HG03558 (cell line): ENCODE results near the gene PPP4R4.

Source experiments
- ATAC-seq: cut with Tn5 transposase; IDR thresholded peaks from one replicate; pipeline ENCODE4 v1.9.1; 2021; ENCODE audit warnings: moderate number of reproducible peaks; ENCODE audit not compliant: unreplicated experiment; ENCODE audit errors: extremely low read depth

The PPP4R4 gene, protein sequence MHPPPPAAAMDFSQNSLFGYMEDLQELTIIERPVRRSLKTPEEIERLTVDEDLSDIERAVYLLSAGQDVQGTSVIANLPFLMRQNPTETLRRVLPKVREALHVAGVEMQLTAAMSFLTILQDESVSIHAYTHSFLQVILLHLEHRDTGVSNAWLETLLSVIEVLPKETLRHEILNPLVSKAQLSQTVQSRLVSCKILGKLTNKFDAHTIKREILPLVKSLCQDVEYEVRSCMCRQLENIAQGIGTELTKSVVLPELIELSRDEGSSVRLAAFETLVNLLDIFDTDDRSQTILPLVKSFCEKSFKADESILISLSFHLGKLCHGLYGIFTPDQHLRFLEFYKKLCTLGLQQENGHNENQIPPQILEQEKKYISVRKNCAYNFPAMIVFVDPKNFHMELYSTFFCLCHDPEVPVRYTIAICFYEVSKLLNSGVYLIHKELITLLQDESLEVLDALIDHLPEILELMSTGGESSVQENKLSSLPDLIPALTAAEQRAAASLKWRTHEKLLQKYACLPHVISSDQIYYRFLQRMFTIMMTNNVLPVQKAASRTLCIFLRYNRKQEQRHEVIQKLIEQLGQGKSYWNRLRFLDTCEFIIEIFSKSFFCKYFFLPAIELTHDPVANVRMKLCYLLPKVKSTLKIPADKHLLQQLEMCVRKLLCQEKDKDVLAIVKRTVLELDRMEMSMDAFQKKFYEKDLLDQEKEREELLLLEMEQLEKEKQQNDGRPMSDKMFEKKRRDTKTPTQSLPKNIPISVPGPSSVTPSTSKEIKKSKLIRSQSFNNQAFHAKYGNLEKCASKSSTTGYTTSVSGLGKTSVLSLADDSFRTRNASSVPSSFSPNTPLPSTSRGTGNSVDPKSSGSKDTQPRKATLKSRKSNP

DNA sequence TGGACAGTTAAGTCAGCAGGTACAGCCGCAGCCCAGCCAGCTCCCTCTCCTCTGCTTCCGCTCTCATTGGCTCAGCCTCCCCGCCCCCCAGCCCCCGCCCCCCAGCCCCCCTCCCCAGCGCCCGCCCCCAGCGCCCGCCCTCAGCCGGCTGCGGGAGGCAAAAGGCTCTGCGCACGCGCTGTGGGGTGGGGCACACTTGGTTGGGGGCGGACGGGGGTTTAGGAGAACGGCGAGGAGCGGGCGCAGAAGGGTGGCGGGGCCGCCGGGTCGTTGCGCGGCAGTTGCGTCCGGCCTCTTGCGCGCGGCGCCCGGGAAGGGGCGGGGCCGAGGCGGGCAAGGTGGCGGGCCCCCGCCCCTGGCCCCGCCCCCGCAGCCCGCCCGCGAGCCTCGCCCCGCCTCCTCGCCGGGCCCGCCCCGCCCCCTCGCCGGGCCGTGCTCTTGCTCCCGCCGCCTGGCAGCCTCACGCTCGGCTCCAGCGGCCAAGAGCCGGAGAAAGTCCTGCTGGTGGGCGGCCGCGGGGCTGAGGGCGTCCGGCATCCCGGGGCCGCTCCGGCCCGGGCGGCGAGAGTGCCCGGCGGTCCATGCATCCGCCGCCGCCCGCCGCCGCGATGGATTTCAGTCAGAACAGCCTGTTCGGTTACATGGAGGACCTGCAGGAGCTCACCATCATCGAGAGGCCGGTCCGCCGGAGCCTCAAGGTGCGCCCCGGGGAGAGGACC, at the start of gene PPP4R4:
Gene PPP4R4, plus strand, starts transcription at position 438 of the 719 bp plus-strand sequence. Its CDS starts 144 bp downstream, at position 582.
- ATAC-seq, result peak; percentile 75

GRCh38 chr14:94124582-94125377, 49.3 kb upstream of the PPP4R4 start:
- ATAC-seq, result no peak

- no peak for ATAC-seq
These were observed 48.3 kb upstream of the PPP4R4 start for GRCh38 chr14:94125659-94126418.

DNA sequence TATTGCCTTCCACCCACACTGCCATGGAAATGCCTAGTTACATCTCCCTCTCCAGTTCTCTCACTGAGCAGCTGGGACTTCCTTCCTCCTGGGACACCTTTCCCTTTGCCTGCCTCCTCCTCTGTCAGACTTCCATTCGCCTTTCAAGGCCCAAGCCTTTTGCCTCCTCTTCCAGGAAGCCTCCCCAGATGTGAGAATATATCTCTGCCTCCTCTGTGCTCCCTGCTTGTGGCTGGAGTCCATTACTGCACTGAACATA, 47.8 kb upstream of the PPP4R4 start:
- no peak for ATAC-seq

DNA sequence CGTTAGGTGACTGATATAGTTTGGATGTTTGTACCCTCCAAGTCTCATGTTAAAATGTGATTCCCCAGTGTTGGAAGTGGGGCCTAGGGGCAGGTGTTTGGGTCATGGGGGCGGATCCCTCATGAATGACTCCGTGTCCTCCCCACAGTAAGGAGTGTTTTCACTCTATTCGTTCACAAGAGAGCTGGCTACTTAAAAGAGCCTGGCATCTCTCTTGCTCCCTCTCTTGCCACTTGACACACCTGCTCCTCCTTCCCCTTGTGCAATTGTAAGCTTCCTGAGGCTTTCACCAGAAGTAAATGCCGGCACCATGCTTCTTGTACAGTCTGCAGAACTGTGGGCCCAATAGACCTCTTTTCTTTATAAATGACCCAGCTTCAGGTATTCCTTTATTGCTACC, 47.3 kb upstream of the PPP4R4 start:
- ATAC-seq, result no peak

DNA sequence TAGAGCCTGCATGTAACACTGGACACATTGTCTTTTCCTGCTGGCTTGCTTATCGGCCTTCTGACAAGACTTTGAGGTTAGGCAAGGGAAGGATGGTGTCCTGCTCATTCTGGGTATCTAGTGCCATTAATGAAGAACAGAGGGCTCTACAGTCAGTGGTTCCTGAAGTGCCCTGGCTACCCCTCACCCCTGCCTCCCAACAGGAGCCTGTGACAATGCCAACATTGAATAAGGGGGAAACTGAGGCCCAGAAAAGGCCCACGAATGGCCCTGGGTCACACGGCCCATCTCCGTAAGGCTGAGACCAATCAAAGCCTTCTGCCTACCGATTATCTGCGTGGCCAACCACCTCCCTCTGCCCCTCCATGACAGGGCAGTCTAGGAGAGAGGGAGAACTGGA, 46.8 kb upstream of the PPP4R4 start:
- no peak for ATAC-seq

GRCh38 chr14:94128216-94128839, 45.8 kb upstream of the PPP4R4 start:
- no peak for ATAC-seq

- ATAC-seq, result peak; percentile 71
These were observed 44.9 kb upstream of the PPP4R4 start, which contains the start of gene IFI27L2 for GRCh38 chr14:94129111-94129757. TSS of gene IFI27L2 (minus strand) at chr14:94129604. CDS start at chr14:94129564, 40 bp downstream.

- no peak for ATAC-seq
These were observed 44.2 kb upstream of the PPP4R4 start for GRCh38 chr14:94129758-94130414.

GRCh38 chr14:94132285-94132887, 41.7 kb upstream of the PPP4R4 start:
- no peak for ATAC-seq

GRCh38 chr14:94135476-94135875, 38.6 kb upstream of the PPP4R4 start:
- no peak for ATAC-seq

GRCh38 chr14:94136575-94137331, 37.4 kb upstream of the PPP4R4 start:
- ATAC-seq, result no peak

DNA sequence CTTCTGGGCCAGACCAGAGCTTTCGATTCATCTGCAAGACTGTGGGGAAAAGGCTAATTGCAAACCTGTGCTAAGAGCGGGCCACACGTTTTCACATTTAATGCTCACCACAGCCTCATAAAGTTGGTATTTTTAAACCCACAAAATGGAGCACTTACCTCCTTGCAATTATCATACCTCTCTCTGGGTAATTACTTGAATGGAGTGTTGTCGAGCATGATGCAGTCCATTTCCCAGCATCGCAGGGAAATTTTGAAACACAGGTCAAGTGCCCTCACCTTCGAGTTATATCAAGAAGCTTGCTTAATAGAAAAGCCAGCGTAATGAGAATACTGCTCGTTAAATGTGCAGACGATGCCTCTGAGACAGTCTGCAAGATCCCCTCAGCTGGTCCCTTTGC, 35.9 kb upstream of the PPP4R4 start:
- no peak for ATAC-seq

- ATAC-seq, result no peak
These were observed 35.1 kb upstream of the PPP4R4 start for GRCh38 chr14:94139006-94139405.

DNA sequence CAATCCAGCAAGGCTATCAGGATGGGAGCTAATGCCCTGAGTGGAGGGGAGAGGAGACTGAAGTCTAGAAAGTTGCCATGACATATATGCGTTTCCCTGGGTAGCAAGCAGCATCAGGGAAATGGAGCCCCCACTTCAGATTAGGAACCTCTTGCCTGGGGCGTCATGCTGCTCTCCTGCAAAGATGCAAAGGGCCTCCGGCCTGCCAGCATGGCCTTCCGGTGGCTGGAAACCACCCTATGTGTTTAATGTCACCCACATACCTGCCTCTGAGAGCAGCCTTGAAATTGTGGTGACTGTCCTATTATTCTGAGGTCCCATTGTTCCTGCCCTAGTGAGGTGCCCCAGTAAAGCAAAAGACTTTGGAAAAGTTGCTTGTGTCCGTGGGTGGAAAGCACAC, 34.7 kb upstream of the PPP4R4 start:
- ATAC-seq, result no peak

GRCh38 chr14:94142247-94142646, 31.9 kb upstream of the PPP4R4 start:
- no peak for ATAC-seq

- ATAC-seq, result no peak
These were observed 31.3 kb upstream of the PPP4R4 start for GRCh38 chr14:94142836-94143235.
